Measurements from ENCODE around the gene PGM5. TPM values are rescaled to one million over a fixed set of nuclear protein-coding genes. Genes with fewer than 3 reads are reported as not detected.

PGM5 gene
- total RNA-seq, 1 donor from 2014 or later = 70.9 TPM

GRCh38 chr9:68446836-68447235 lies 90.4 kb downstream of the PGM5 start:
- Histone ChIP-seq H3K4me1 (peaks cover 0 to 20% of the 10 kb centered on the region in 2 donors), H3K9me3 (peaks cover 0 to 2% of the 10 kb centered on the region in 2 donors), H3K4me3 (peak overlapping the region in 1 of 2 donors; percentile 34), H3K36me3 (no peaks in the 10 kb centered on the region), H3K27ac (peak overlapping the region; percentile 38 to 56), H3K27me3 (no peaks in the 10 kb centered on the region)
- TF ChIP-seq, protein P1, sequence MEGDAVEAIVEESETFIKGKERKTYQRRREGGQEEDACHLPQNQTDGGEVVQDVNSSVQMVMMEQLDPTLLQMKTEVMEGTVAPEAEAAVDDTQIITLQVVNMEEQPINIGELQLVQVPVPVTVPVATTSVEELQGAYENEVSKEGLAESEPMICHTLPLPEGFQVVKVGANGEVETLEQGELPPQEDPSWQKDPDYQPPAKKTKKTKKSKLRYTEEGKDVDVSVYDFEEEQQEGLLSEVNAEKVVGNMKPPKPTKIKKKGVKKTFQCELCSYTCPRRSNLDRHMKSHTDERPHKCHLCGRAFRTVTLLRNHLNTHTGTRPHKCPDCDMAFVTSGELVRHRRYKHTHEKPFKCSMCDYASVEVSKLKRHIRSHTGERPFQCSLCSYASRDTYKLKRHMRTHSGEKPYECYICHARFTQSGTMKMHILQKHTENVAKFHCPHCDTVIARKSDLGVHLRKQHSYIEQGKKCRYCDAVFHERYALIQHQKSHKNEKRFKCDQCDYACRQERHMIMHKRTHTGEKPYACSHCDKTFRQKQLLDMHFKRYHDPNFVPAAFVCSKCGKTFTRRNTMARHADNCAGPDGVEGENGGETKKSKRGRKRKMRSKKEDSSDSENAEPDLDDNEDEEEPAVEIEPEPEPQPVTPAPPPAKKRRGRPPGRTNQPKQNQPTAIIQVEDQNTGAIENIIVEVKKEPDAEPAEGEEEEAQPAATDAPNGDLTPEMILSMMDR (IDR thresholded peaks at IDR 0.05) = no peak
- no peak for DNase-seq (ENCODE audit: low spot score in 2 of 2)
- intact Hi-C loops (cut with DNase I) = no loop called here

GRCh38 chr9:68447611-68448010 lies 91.2 kb downstream of the PGM5 start:
- Histone ChIP-seq H3K9me3 (no peaks in the 10 kb centered on the region), H3K4me1 (peaks cover 0 to 24% of the 10 kb centered on the region in 2 donors), H3K27ac (peak overlapping the region; percentile 38 to 56), H3K27me3 (no peaks in the 10 kb centered on the region), H3K36me3 (no peaks in the 10 kb centered on the region), H3K4me3 (peak overlapping the region in 1 of 2 donors; percentile 34)
- TF ChIP-seq, protein P1 (IDR thresholded peaks at IDR 0.05) = no peak
- no peak for DNase-seq (ENCODE audit: low spot score in 2 of 2)
- intact Hi-C loops (cut with DNase I) = no loop called here

- no peak overlapping the region for H3K4me3 ChIP-seq
- H3K36me3 ChIP-seq = no peaks in the 10 kb centered on the region
- H3K27me3 ChIP-seq = no peaks in the 10 kb centered on the region
- DNase-seq (ENCODE audit: low spot score in 2 of 2) = no peak
- H3K9me3 ChIP-seq = no peaks in the 10 kb centered on the region
- H3K27ac ChIP-seq = peak overlapping the region; percentile 11 to 17
- intact Hi-C loops (cut with DNase I) = no loop called here
- TF ChIP-seq, protein P1 (IDR thresholded peaks at IDR 0.05) = no peak
- H3K4me1 ChIP-seq = peaks cover 0 to 13% of the 10 kb centered on the region in 2 donors
These were observed 98.3 kb downstream of the PGM5 start for GRCh38 chr9:68454579-68455334.

- H3K9me3 ChIP-seq = no peaks in the 10 kb centered on the region
- peak overlapping the region in 1 of 2 donors; percentile 17 for H3K27ac ChIP-seq
- no peak for DNase-seq (ENCODE audit: low spot score in 2 of 2)
- H3K4me1 ChIP-seq = peaks cover 0 to 13% of the 10 kb centered on the region in 2 donors
- intact Hi-C loops (cut with DNase I) = no loop called here
- no peaks in the 10 kb centered on the region for H3K27me3 ChIP-seq
- H3K4me3 ChIP-seq = no peak overlapping the region
- TF ChIP-seq, protein P1 (IDR thresholded peaks at IDR 0.05) = no peak
- H3K36me3 ChIP-seq = no peaks in the 10 kb centered on the region
These were observed 99.0 kb downstream of the PGM5 start for GRCh38 chr9:68455451-68455850.

DNA sequence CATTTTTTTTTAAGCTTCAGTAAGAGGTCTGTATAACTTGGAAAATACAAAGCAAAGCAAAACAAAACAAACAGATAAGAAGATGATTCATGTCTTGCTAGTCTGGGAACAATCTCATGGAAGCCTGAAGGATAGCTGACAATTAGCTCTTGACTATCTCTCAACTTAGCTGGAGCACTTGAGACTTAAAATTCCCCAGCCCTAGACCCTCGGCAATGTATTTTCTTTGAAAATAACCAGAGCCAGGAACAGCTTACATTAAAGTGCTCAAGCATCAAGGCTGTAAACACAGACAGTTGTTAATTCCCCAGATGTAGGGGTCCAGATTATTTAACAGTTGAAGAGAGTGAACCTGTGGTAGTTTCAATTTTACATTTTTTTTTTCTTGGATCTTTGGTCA lies 101.4 kb downstream of the PGM5 start:
- H3K4me1 ChIP-seq = peaks cover 0 to 15% of the 10 kb centered on the region in 2 donors
- peak overlapping the region; percentile 13 to 22 for H3K27ac ChIP-seq

More for the DNA sequence above, 101.4 kb downstream of the PGM5 start:
- H3K4me3 ChIP-seq = no peak overlapping the region
- TF ChIP-seq, protein P1 (IDR thresholded peaks at IDR 0.05) = no peak
- no peaks in the 10 kb centered on the region for H3K27me3 ChIP-seq
- no peaks in the 10 kb centered on the region for H3K36me3 ChIP-seq
- no peaks in the 10 kb centered on the region for H3K9me3 ChIP-seq
- intact Hi-C loops (cut with DNase I) = no loop called here
- no peak for DNase-seq (ENCODE audit: low spot score in 2 of 2)
